HCT116 (cell line): Measurements from ENCODE around the gene MAPK6. TPM values are rescaled to one million over a fixed set of nuclear protein-coding genes. Genes with fewer than 3 reads are reported as not detected.
A peak's percentile ranks its signal among the peaks of the same experiment; 100 is the strongest.

Experiments
- ATAC-seq: fragments of 200-7000 bp; cut with Tn5 transposase; 2 replicates; pipeline ENCODE4 v1.9.1; 2020; ENCODE audit warnings: mild to moderate bottlenecking, moderate library complexity
- BruUV-seq: library from RNA; stranded (reverse); fragments of 400-500 nt; replicated peaks from 2 replicates; lab custom pipeline; 2021; lab: Mats Ljungman, UMichigan
- CTCF ChIA-PET: fragments of 300-600 bp; sonication (Branson Sonifier 250); formaldehyde crosslinking; loops from one replicate; lab custom pipeline; 2021; ENCODE audit warnings: antibody characterized with exemption; lab: Charles Lee
- POLR2A ChIA-PET: fragments of 300-600, 350-600 bp; sonication (Branson Sonifier 250); formaldehyde crosslinking; loops from one replicate; lab custom pipeline; 2021; ENCODE audit warnings: antibody characterized with exemption; lab: Charles Lee
- RAD21 ChIA-PET, 2 experiments: fragments of 300-600 bp; sonication (Branson Sonifier 250); formaldehyde crosslinking; loops; one replicate each; lab custom pipeline; 2023; ENCODE audit warnings: low total read pairs in 2 of 2; ENCODE audit not compliant: uncharacterized antibody in 2 of 2, unreplicated experiment in 2 of 2, low non-redundant PET in 1 of 2; lab: Charles Lee
- DNase-seq: peaks from one replicate; pipeline ENCODE4 v3.0.0-alpha.2; 2010; ENCODE audit warnings: low read depth, low spot score
- H2AFZ ChIP-seq: fragments of 200-600 bp; shearing (Covaris generic), sonication (generic); 2 replicates; pipeline ENCODE4 v1.6.1; 2017; ENCODE audit warnings: low read depth, mixed run types, mixed read lengths, antibody characterized with exemption, low read length; ENCODE audit not compliant: poor library complexity, severe bottlenecking
- H3K27ac ChIP-seq: 2 replicates; pipeline ENCODE4 v1.5.1; 2012; ENCODE audit warnings: low read depth, low read length
- H3K27me3 ChIP-seq: fragments of 200-600 bp; sonication (generic); 2 replicates; pipeline ENCODE4 v1.6.1; 2016; ENCODE audit warnings: mixed run types, low read length, mixed read lengths; ENCODE audit not compliant: insufficient read depth
- H3K36me3 ChIP-seq, 2 experiments: fragments of 200-500 bp in 1 of 2; fragments of 200-600 bp in 1 of 2; sonication (Bioruptor generic) in 1 of 2; sonication (generic) in 1 of 2; 2 replicates each; pipeline versions ENCODE4 v1.5.1 to v1.6.1; 2014 to 2016; ENCODE audit warnings: low read length in 2 of 2, inconsistent platforms in 1 of 2, mixed read lengths in 1 of 2, mixed run types in 1 of 2; ENCODE audit not compliant: insufficient read depth in 2 of 2, control insufficient read depth in 1 of 2
- H3K4me1 ChIP-seq, 2 experiments: fragments of 200-600 bp in 1 of 2; sonication (generic) in 1 of 2; 2 replicates each; pipeline versions ENCODE4 v1.5.1 to v1.6.1; 2012 to 2017; ENCODE audit warnings: low read length in 2 of 2, inconsistent platforms in 1 of 2, mild to moderate bottlenecking in 1 of 2, mixed read lengths in 1 of 2, mixed run types in 1 of 2, moderate library complexity in 1 of 2; ENCODE audit not compliant: insufficient read depth in 2 of 2, control insufficient read depth in 1 of 2
- H3K4me2 ChIP-seq: fragments of 200-600 bp; sonication (generic); 2 replicates; pipeline ENCODE4 v1.6.1; 2017; ENCODE audit warnings: mixed run types, low read length, mixed read lengths
- H3K4me3 ChIP-seq, 2 experiments: fragments of 200-600 bp in 1 of 2; sonication (generic) in 1 of 2; replicated peaks in 1 of 2; 2 replicates each; pipeline ENCODE4 v1.5.1; 2011 to 2016; ENCODE audit warnings: low read length in 2 of 2, control low read depth in 1 of 2, low read depth in 1 of 2, mild to moderate bottlenecking in 1 of 2, mixed read lengths in 1 of 2, mixed run types in 1 of 2
- H3K79me2 ChIP-seq: fragments of 200-600 bp; sonication (generic); 2 replicates; pipeline ENCODE4 v1.6.1; 2017; ENCODE audit warnings: mild to moderate bottlenecking, mixed run types, low read length, moderate library complexity, mixed read lengths; ENCODE audit not compliant: insufficient read depth
- H3K9ac ChIP-seq: fragments of 200-600 bp; sonication (generic); 2 replicates; pipeline ENCODE4 v1.6.1; 2016; ENCODE audit warnings: low read length, mixed read lengths
- H3K9me2 ChIP-seq: fragments of 200-600 bp; sonication (generic), shearing (Covaris generic); 2 replicates; pipeline ENCODE4 v1.6.1; 2017; ENCODE audit warnings: mixed run types, mild to moderate bottlenecking, moderate library complexity; ENCODE audit not compliant: insufficient read depth
- H3K9me3 ChIP-seq, 2 experiments: fragments of 200-500 bp in 1 of 2; fragments of 200-600 bp in 1 of 2; sonication (Bioruptor generic) in 1 of 2; sonication (generic) in 1 of 2; 2 replicates each; pipeline ENCODE4 v1.6.1; 2014 to 2017; ENCODE audit warnings: low read length in 2 of 2, mixed read lengths in 2 of 2, inconsistent platforms in 1 of 2, low read depth in 1 of 2, mild to moderate bottlenecking in 1 of 2, mixed run types in 1 of 2, moderate library complexity in 1 of 2; ENCODE audit not compliant: control insufficient read depth in 1 of 2, insufficient read depth in 1 of 2
- H4K20me1 ChIP-seq: fragments of 200-600 bp; sonication (generic), shearing (Covaris generic); 2 replicates; pipeline ENCODE4 v1.6.1; 2017; ENCODE audit warnings: mixed run types, mild to moderate bottlenecking, moderate library complexity; ENCODE audit not compliant: insufficient read depth
- ATF3 ChIP-seq: IDR thresholded peaks from 2 replicates; pipeline ENCODE4 v1.6.1; 2012
- CBX3 ChIP-seq: IDR thresholded peaks from 2 replicates; pipeline ENCODE4 v1.6.1; 2012; ENCODE audit warnings: low read depth
- CEBPB ChIP-seq: IDR thresholded peaks from 2 replicates; pipeline ENCODE4 v1.6.1; 2012; ENCODE audit warnings: low read depth
- EGR1 ChIP-seq: IDR thresholded peaks from 2 replicates; pipeline ENCODE4 v1.6.1; 2012; ENCODE audit warnings: low read depth
- EZH2 ChIP-seq: fragments of 200-600 bp; sonication (generic); IDR thresholded peaks from 2 replicates; pipeline ENCODE4 v1.6.1; 2017; ENCODE audit warnings: antibody characterized with exemption, mixed run types
- FOSL1 ChIP-seq: IDR thresholded peaks from 2 replicates; pipeline ENCODE4 v1.6.1; 2012; ENCODE audit warnings: low read depth
- MAX ChIP-seq: IDR thresholded peaks from 2 replicates; pipeline ENCODE4 v1.6.1; 2012
- POLR2A ChIP-seq: IDR thresholded peaks from 2 replicates; pipeline ENCODE4 v1.7.0; 2011; ENCODE audit warnings: borderline replicate concordance; ENCODE audit not compliant: insufficient read depth, insufficient read length; ENCODE audit errors: extremely low read depth
- POLR2AphosphoS5 ChIP-seq: IDR thresholded peaks from 2 replicates; pipeline ENCODE4 v1.6.1; 2011; ENCODE audit warnings: mild to moderate bottlenecking, low read depth, low read length, moderate library complexity
- RAD21 ChIP-seq: IDR thresholded peaks from 2 replicates; pipeline ENCODE4 v1.6.1; 2012; ENCODE audit warnings: low read depth, mild to moderate bottlenecking
- SIN3A ChIP-seq: IDR thresholded peaks from 2 replicates; pipeline ENCODE4 v1.6.1; 2012; ENCODE audit warnings: low read depth
- SP1 ChIP-seq: IDR thresholded peaks from 2 replicates; pipeline ENCODE4 v1.6.1; 2012; ENCODE audit warnings: low read depth
- TCF7L2 ChIP-seq: IDR thresholded peaks from 2 replicates; pipeline ENCODE4 v1.7.0; 2011; ENCODE audit warnings: borderline replicate concordance, inconsistent platforms; ENCODE audit not compliant: insufficient read depth, insufficient read length; ENCODE audit errors: extremely low read depth
- ZBTB33 ChIP-seq: IDR thresholded peaks from 2 replicates; pipeline ENCODE4 v1.6.1; 2011; ENCODE audit warnings: mild to moderate bottlenecking, low read length, moderate library complexity; ENCODE audit not compliant: insufficient replicate concordance; ENCODE audit errors: extremely low read depth
- ZFX ChIP-seq: fragments of 450-650 bp; IDR thresholded peaks from 2 replicates; pipeline ENCODE4 v1.6.1; 2017
- intact Hi-C: fragments of 100-400 bp; cut with micrococcal nuclease; formaldehyde crosslinking; loops from 2 replicates; pipeline ENCODE4 v1.10.0; 2022
- total RNA-seq: library from RNA; stranded (reverse); gene quantifications from one replicate; pipeline ENCODE4 v1.2.1, GENCODE V29; 2021; ENCODE audit not compliant: unreplicated experiment

Gene MAPK6
- total RNA-seq, 1 experiment from 2014 or later = 57.4 TPM

GRCh38 chr15:52113708-52114107 is 94.7 kb downstream of the MAPK6 start:
- ATAC-seq = peak; percentile 40; the same call in 1 of the 2 replicates
- intact Hi-C loops = no loop called here
- ChIA-PET POLR2A (no interaction called here), RAD21 (no interaction called here), CTCF (no interaction called here)
- no peak overlapping the region for H3K4me2 ChIP-seq
- H3K79me2 ChIP-seq = no peaks in the 10 kb centered on the region
- H3K27ac ChIP-seq = no peak overlapping the region
- no peak for DNase-seq
- H4K20me1 ChIP-seq = no peaks in the 10 kb centered on the region
- TF ChIP-seq SIN3A = no peak
- TF ChIP-seq FOSL1 = no peak
- TF ChIP-seq ZFX = no peak
- TF ChIP-seq ZBTB33 = no peak
- no peak for TF ChIP-seq ATF3
- no peak overlapping the region for H3K4me3 ChIP-seq
- H3K36me3 ChIP-seq = no peaks in the 10 kb centered on the region
- no peak overlapping the region for H3K9ac ChIP-seq
- no peaks in the 10 kb centered on the region for H3K9me2 ChIP-seq
- no peak overlapping the region for H2AFZ ChIP-seq
- no TSS peak for BruUV-seq
- H3K4me1 ChIP-seq = no peaks in the 10 kb centered on the region
- no peaks in the 10 kb centered on the region for H3K27me3 ChIP-seq
- no peaks in the 10 kb centered on the region for H3K9me3 ChIP-seq

GRCh38 chr15:52114261-52115055 is 95.4 kb downstream of the MAPK6 start:
- BruUV-seq = no TSS peak
- intact Hi-C loops = no loop called here
- no peak for ATAC-seq

More at GRCh38 chr15:52114261-52115055, 95.4 kb downstream of the MAPK6 start:
- no peaks in the 10 kb centered on the region for H4K20me1 ChIP-seq
- no peaks in the 10 kb centered on the region for H3K4me1 ChIP-seq
- ChIA-PET RAD21 (no interaction called here), POLR2A (no interaction called here), CTCF (interaction anchor here (1.3 kb wide), 1 partner anchor 36 kb away, joined by 3 read pairs; no protein-coding TSS in a partner anchor)
- no peak for DNase-seq
- no peaks in the 10 kb centered on the region for H3K9me3 ChIP-seq
- no peak overlapping the region for H3K9ac ChIP-seq
- no peaks in the 10 kb centered on the region for H3K27me3 ChIP-seq
- no peaks in the 10 kb centered on the region for H3K9me2 ChIP-seq
- no peak for TF ChIP-seq ATF3
- TF ChIP-seq TCF7L2 = no peak
- TF ChIP-seq POLR2AphosphoS5 = no peak
- no peak for TF ChIP-seq SP1
- TF ChIP-seq CBX3 = no peak
- TF ChIP-seq MAX = no peak
- no peak for TF ChIP-seq CEBPB
- TF ChIP-seq RAD21 = no peak
- no peak for TF ChIP-seq EGR1
- no peak for TF ChIP-seq EZH2
- TF ChIP-seq FOSL1 = no peak
- TF ChIP-seq ZBTB33 = no peak
- TF ChIP-seq POLR2A = no peak
- no peak overlapping the region for H2AFZ ChIP-seq
- no peaks in the 10 kb centered on the region for H3K36me3 ChIP-seq
- H3K79me2 ChIP-seq = no peaks in the 10 kb centered on the region
- H3K4me2 ChIP-seq = no peak overlapping the region
- no peak overlapping the region for H3K27ac ChIP-seq
- H3K4me3 ChIP-seq = no peak overlapping the region
